GM04504 (cell line): Measurements from ENCODE around the gene NKX6-1.

ENCODE experiments used
- DNase-seq: peaks from one replicate; pipeline ENCODE4 v3.0.0-alpha.2; 2012; ENCODE audit warnings: low read depth

The NKX6-1 gene

DNA sequence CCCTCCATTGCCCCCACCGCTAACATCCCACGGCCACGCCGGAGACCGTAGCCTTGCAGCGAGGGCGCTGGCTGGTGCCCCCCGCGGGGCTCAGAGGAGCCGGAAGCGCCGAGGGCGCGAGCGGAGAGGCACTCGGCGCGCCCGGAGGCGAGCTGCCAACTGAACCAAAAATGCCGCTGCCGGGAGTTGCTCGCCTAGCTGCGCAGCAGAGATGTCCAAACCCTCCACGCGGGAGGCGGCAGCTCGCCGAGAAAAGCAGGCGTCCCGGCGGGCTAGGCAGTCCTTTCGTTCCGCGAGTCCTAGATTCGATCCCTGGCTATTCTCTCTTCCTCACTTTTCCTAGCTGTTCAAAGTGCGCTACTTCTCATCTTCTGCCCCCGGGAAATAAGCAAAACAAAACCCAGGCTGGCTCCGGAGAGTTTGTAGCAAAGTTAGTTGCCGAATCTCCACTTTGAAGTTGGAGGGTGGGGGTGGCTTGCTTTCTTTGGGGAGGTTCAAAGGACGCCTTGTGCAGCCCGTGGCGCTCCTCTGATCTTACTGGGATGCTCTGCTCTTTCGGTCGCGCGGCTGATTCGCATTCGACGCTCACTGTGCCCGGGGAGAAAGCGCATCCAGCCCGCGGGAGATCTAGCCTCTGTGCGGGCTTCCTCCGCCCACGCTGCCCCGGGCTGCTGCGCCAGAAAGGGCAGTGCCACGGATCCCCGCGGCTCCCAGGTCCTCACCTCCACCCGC is 723 bp downstream of the NKX6-1 start:
- no peak for DNase-seq

DNA sequence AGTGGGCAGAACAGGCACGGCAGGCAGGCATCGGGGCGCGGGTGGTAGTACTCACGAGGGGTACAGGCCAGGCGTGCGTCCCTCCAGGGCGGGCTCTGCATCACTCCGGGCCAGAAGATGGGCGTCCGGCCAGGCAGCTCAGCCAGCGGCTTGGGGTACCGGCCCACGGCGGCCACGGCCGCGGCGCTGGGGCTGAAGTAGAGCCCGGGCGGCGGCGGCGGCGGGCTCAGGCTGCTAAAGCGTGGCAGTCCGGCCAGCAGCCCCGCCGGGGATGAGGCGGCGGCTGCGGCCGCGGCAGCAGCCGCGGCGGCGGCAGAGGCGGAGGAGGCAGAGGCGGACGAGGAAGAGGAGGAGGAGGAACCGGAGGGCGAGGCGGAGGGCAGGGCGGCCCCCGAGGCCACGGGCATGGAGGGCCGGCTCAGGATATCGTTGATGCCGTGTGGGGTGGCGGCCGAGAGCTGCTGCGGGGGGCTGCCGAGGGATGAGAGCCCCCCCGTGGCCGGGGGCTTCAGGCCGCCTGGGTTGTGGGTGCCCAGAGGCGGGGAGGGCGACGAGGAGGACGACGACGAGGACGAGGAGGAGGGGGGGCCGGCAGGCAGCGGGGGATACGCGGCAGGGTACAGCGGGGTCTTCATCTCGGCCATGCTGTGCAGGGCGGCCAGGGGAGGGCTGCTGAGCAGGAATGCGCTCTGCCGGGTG is 1.4 kb downstream of the NKX6-1 start:
- no peak for DNase-seq

DNA sequence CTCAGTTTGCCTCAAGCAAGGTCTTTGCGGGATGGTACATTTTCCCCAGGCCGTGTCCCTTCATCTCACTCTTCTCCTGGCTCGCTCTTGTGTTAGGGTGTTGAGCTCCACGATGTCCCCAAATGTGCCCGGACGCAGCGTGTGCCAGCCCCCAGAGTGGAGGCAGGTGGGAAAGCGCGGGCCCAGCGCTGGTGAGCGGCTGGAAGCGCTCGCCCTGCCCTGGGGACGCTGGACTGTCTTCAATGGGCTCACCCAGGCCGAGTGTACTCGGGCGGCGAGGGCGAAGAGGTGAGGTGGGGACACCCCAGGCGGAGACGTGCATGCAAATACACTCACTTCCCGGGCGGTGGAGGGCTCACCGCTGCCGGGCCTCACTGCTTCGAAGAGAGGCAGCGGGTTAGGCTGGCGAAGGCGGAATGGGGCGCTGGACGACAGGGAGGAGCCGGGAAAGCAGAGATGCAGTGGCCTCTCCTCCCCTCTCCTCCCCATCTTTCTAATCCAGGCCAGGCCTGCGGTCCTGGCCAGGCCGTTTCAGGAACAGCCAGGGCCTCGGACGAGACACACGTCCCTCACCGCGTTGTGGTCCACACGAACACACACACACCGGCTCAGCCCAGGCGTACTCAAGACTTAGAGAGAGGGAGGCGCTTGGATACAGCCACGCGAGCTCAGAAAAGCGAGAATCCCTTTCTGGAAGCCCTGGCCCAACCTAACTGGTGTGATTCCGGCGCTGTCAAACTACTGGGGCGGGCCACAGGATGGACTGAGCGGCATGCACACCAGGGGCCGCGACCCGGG is 2.2 kb downstream of the NKX6-1 start:
- no peak for DNase-seq

DNA sequence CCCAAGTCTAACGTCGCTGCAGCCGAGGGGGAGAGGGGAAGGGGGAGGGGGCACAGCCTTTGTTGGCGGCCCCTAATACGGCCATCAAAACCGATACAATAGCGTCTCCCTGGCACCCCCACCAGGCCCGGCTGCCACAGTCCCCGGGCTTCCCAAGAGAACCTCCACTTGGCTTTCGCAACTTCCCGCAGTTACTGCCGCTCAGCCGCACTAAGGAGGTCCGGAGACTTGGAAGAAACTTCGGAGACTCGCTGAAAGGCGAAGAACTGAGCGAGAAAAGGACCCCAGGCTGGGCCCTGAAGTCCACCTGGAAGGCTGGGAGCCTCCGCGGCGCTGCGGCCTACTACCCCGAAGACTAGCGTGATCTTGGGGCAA is 2.8 kb downstream of the NKX6-1 start:
- DNase-seq = no peak

DNA sequence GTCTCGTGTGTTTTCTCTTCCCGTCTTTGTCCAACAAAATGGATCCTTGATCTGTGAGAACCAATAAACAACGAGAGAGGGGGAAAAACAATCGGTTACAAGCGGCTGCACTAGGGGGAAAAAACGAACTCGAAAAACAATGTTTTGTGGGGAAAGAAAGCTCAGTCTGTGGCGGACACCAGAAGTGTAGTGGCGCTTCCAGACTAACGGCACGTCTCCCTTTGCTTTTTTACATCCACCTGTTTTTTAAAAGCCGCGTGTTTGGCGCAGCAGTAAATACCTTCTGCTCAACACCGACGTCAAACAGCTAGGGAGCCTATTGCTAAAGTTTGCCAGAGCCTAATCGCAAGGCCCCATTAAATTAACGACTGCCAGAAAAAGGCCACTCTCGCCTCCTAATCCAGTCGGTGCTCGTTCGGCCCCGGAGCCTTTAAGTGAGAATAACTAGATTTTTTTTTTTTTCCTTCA is 3.3 kb downstream of the NKX6-1 start:
- no peak for DNase-seq

DNA sequence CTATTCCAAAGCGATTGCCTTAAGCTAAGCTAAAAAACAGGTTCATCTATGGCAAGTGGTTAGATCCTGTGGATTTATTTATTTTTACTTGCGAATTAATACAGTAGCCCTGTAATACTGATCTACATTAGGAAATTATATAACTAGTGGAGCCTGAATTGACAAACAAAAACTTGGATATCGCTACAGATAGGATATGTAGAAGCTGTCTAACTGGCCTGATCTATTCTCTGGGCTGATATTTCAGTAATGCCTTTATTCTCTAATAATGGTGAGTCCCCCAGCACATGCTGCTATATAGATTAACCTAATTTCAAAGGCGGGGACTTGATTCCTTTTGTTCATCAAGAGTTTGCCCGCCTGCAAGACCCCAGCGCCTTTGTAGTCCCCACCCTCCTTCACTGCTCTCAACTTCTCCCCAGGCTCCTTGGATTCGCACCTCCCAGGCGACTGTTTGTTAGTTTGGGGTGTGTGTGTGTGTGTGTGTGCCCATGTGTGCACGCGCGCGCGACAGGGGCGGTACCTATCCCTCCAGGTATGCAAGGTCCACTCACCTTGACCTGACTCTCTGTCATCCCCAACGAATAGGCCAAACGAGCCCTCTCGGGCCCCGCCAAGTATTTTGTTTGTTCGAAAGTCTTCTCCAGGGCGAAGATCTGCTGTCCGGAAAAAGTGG is 3.8 kb downstream of the NKX6-1 start:
- no peak for DNase-seq

DNA sequence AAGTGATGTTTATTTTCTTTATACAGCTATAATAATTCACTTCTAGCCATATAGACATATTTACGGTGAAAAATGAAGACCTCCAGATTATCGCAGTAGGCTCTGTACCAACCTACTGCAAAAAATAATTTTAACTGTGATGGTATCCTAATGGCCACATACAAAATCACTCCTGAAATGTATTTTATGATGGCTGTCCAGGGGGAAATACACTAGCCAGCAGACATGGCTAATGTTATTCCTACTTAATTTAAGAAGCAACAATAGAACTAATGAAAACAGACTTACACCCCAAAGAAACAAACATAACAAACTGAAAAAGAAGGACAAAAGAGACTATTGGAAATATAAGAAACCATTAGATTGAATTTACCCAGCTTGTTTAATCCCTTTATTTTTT is 4.6 kb downstream of the NKX6-1 start:
- no peak for DNase-seq

DNA sequence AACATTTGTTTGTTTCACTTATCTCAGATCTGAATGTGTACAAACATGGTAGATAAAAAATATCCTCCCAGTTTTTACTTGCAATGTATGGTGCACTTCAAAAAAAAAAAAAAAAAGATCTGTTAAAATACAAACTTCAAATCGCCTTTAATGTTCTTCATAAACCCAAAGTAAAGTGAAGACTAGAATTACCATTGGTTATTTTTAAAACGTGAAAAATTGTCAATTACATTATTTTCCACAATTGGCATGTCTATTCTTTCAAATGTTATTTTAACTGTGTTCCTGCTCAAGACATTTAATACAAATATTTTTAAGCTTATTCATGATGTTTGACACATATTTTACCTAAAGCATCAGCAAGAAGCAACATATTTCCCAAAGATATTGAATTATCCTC is 5.0 kb downstream of the NKX6-1 start:
- no peak for DNase-seq

DNA sequence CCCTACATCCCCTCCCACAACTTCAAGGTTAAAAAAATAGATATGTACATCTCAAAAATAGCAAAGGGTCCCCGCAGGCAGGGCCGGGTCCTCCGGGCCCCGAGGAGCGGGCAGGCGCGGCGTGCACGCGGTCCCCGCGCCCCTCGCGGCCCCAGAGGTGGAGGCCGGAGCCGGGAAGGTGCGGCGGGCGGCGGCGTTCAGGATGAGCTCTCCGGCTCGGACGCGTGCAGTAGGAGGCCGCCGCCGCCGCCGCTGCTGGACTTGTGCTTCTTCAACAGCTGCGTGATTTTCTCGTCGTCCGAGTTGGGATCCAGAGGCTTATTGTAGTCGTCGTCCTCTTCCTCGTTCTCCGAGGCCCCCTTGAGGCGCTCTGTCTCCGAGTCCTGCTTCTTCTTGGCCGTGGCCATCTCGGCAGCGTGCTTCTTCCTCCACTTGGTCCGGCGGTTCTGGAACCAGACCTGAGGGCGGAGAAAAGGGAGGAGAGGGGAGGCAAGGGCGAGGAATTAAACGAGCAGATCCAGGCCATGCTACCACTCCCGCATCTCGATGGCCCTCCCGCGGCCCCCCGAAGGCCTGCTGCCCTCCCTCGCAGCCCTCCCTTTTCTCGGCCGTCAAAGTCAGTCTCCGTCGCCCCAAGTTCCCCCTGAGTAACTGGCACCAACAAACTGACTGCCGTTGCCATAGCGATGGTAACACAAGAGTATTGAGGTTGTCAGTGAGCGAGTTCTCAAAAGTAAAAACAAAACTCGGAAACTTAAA is 5.8 kb downstream of the NKX6-1 start:
- no peak for DNase-seq

DNA sequence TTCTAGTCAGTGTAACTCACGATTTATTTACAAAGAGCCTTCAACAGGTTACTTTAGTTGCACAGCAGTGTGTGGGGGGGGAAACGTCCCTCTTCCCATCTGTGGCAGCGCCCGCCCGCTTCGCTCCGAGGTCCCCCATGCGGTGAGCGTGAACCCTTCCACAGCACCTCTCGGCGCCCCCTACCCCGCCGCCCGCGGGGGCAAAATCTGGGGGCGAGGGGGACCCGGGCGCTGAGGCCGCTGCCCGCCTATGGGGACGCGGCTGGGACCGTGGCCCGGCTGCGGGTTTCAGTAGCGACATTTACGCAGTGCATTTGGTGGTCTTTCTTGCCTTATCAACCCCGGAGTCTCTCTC is 6.4 kb downstream of the NKX6-1 start:
- DNase-seq = no peak

DNA sequence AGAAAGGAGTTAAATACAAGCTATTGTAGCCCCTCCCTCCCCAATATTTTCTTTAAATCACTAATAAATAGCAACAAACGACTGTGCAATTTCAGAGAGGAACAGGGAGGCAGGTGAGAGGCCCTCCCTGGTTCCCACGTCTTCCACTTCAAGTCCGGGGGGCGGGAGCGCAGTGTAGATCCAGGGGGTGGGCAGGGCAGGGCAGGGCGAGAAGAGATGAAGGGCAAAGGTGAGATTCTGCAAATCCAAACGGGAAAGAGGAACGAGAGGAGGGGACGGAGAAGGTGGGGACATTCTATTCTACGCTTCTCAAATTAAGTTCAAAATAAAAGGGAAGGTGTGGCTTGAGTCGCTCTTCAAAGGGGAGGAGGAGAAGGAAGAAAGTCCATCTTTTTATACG is 6.8 kb downstream of the NKX6-1 start:
- no peak for DNase-seq

DNA sequence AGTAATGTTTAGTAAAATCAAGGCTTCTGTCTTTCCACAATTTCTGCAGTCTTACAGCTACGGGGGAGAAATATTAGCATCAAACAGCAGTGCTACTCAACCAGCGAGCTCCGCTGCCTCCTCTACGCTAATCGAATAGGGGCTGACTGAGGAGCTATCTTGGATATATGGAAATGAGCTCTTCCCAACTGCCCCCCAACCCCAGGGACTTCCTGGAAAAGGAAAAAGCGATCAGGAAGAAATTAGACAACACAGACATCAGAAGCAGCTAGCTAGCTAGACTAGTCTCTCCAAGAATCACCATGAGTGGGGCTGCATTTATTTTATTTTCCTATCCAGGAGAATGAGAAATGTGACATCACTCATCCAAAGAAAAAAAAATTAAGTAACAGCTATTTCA is 7.6 kb downstream of the NKX6-1 start:
- no peak for DNase-seq

DNA sequence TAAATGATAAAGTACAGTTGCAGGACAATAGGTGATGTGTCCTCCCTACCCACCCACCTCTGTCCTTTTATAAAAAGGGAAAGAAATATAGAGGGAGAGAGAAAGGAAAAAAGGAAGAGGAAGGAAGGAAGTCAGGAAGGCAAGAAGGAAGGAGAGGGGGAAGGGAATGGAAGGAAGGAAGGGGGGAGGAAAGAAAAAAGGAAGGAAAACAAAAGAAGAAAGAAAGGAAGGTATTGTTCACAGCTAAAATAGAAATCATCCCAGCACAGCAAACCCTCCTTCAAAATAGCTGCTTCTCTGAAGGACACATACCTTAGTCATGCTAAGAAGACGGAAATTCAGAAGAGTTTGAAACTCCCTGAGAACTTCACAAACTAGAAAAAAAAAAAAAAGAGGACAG is 8.4 kb downstream of the NKX6-1 start:
- DNase-seq = no peak

DNA sequence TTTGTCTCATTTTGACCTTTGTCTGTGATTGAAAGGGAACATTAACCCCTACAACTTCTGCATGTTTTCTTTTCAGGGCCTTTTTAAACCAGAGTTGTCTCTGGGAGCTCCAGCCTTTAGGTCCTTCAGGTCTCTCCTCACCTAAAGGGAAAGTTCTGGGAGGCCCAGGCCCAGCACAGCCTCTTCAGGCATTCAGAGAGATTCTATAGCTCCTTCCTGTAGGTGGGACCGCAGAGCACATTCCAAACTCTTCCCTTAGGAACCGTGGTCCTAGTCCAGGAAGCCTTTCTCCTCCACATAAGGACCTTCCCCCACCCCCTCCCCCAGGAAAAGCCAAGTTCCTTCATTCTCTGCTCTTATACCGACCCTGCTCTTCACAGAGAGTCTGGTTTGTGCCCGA is 14.9 kb downstream of the NKX6-1 start:
- no peak for DNase-seq

DNA sequence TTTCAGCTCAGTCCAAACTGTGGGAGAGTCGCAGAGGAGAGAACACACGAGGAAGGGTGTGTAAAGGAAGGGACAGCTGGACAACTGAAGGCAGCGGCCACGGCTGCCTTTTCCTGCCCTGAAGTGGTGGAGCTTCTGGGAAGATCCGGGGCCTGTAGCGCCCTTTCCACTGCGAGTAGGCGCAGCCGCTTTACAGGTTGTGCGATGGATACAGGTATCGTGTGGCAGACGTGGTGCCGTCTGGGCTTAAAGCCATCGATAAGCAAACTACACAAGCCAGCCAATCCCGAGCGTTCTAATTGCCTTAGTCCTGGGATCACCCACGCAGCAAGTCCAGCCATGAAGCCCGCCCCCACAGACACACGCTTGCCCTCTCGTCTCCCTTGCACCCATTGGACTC is 15.4 kb downstream of the NKX6-1 start:
- DNase-seq = no peak

DNA sequence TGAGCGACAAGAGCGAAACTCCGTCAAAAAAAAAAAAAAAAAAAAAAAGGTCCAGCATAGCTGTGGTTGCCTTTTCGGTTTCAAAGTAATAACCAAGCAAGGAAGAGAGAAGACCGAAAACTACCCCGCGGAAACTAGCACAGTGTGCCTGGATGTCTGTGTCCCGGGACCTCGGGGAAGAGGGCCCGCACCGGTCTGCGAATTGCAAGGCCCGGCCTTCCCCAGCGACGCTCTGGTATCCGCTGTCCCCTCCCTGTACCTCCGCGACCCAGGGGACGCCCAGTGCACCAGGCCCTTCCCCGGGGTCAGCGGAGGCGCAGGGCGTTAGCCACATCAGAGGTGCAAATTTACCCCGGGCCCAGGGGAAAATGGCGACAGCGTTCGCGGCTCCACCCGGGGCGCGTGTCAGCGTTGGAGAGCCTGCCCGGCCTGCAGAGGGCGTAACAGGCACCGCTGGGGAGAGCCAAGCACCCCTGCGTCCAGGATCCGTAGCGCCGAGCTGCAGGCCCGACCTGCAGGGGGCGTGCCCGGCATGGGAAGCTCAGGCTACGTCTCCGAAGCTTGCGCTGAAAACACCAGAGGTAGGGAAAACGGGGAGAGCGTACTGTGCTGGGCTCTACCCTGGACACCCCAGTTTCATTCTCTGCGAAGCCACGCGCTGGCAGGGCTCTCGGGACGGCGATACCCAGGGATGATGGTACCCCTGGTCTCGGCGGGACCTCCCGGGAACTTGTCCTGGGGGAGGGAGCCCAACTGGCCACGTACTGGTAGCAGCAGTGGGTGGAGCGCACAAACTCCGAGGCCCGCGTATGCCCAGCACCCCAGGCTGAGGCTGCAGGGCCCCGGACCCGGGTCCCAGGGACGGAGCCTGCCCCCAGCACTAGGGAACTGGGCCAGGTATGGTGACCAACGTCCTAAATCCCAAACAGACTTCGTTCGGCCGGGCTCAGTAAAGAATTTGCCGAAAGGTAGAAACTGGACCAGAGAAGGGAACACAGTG is 16.2 kb downstream of the NKX6-1 start:
- DNase-seq = no peak

DNA sequence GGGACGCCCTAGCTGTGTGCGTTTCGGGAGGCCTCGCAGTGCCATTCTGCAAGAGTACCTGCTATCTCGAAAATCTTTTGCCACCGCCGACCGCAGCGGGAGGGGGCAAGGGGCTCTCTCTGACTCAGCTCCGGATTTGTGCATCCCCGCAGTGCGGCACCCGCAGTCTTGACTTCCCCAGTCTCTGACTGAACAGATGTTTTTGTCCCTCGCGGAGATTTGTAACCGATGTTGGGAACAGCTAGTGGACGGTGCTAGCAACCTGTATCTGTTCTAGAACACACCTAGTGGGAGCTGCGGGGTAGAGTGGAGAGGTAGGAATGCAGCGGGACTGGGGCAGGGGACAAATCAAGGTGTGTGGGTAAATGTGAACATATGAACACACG is 17.2 kb downstream of the NKX6-1 start:
- DNase-seq = no peak

DNA sequence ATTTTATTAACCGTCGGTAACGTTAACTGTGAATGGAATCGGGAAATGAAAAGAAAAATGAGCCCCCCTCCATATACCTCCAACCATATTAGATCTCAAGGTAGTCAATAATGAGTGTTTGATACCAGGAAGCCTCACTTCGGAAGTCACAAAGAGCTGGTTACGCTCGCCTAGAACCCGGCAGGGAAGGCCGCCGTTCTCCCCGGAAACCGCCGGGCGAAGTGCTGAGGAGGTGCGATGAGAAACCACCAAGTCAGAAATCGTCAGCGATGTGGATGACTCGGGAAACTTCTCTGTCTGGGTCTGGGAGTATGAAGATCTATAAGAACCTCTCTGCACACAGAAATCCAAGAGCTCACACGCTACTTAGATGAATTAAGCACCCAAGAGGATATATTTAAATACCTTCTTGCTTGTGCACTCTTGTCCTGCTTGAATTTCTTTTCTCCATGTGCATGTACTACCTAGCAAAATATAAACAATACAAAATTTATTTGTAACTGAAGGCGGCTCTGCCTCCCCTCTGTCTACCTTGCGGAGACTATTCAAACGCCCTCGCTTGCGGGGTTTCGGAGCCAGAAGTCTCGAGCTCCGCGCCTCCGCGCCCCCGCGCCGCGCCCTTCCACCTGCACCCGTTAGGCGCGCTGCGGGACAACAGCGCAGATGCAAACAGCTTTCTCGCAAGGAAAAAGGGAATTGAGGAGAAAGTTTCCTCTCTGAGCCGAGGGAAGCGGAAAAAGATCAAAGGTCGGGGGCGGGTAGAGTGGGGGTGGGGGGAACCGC is 17.8 kb downstream of the NKX6-1 start:
- no peak for DNase-seq

DNA sequence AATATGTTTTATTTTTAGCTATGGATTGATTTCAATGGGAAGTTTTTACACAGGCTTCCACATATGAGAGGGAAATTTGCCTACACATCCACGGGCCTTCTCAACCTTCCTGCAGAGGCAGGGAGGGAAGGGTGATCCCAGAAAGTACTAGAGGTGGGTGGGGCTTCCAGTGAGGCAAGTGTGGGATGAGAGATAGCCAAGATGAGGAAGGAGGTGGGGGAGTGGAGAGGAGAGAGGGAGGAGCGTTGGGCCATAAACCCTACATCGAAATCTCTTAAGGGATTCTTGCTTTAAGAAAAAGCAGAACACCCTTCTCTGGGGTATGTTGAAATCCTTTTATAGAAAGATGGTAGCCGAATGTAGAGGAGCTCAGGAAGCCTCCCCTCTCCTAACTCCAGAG is 19.0 kb downstream of the NKX6-1 start:
- DNase-seq = no peak

DNA sequence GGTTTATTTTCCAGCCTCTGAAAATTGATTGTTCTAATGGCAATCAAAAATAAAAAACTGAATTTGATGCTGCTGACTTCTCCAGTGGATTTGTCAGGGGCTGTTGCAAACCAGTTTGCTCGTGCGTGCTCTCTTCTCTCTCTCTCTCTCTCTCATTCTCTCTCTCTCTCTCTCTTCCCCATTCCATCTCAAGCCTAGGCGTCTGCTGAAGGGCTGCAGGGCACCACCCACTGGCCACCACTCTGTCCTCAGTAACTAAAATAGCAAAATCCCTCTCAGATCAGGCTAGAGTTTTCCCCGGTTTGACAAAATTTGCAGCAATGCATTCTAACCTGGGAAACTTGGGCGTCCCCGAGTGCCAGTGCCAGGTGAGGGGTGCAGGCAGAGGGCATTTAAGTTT is 19.4 kb downstream of the NKX6-1 start:
- no peak for DNase-seq
